ENCODE data around the gene IPMK. TPM values are rescaled to one million over a fixed set of nuclear protein-coding genes. Genes with fewer than 3 reads are reported as not detected.

Gene IPMK
- total and polyA plus RNA-seq, 4 donors, result 2.6 to 16.7 (median 5.0) TPM

DNA sequence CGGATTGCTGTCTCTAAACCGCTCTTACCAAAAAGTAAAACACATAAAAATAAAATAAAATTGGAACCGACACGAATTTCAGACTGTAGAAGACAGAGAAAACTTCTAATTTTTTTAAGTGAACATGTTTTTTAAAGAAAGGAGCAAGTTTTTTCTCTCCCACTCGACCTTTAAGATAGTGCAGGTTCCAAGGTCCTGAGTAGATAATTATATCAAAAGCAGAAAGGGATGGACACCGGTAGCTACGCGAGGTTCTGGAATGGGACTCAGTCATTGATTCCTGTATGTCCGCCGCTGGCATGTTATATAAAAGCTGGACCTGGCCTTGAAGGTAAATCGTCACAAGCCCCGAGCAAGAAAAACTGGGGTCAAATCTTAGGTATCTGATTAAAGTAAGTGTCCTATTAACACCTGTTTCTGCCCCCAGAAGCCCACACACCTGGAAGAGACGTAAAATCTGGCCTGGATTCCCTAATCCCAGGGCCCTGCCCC lies 806 bp upstream of the IPMK start:
- TF ChIP-seq CTCF (IDR thresholded peaks at IDR 0.05; ENCODE audit: control extremely low read depth, extremely low read depth), result no peak
- H3K9ac ChIP-seq (ENCODE audit: insufficient read depth in 1 of 2, low read length in 2 of 2), result peak overlapping the region; percentile 63 to 83
- H3K9me3 ChIP-seq (ENCODE audit: control insufficient read depth in 4 of 4, insufficient read depth in 3 of 4, low read length in 3 of 4), result peaks cover 0 to 2% (median 0%) of the 10 kb centered on the region in 4 donors
- DNase-seq (no peak), ATAC-seq (ENCODE audit: insufficient read depth, low FRiP score) (no peak)
- H3K36me3 ChIP-seq (ENCODE audit: control insufficient read depth in 4 of 4, insufficient read depth in 4 of 4, low read length in 4 of 4), result no peaks in the 10 kb centered on the region
- peak overlapping the region; percentile 82 to 100 for H3K27ac ChIP-seq (ENCODE audit: low read depth in 1 of 2, low read length in 1 of 2)
- peaks cover 0 to 35% (median 0%) of the 10 kb centered on the region in 5 donors for H3K4me1 ChIP-seq (ENCODE audit: control insufficient read depth in 5 of 5, insufficient read depth in 5 of 5, low read length in 5 of 5)
- 0% methylated on average over 13 of the region's 13 CpGs for WGBS, 2 donors
- no peaks in the 10 kb centered on the region for H3K27me3 ChIP-seq (ENCODE audit: control insufficient read depth in 3 of 3, insufficient read depth in 3 of 3, low read length in 2 of 3)
- peak overlapping the region; percentile 81 for H3K4me3 ChIP-seq

DNA sequence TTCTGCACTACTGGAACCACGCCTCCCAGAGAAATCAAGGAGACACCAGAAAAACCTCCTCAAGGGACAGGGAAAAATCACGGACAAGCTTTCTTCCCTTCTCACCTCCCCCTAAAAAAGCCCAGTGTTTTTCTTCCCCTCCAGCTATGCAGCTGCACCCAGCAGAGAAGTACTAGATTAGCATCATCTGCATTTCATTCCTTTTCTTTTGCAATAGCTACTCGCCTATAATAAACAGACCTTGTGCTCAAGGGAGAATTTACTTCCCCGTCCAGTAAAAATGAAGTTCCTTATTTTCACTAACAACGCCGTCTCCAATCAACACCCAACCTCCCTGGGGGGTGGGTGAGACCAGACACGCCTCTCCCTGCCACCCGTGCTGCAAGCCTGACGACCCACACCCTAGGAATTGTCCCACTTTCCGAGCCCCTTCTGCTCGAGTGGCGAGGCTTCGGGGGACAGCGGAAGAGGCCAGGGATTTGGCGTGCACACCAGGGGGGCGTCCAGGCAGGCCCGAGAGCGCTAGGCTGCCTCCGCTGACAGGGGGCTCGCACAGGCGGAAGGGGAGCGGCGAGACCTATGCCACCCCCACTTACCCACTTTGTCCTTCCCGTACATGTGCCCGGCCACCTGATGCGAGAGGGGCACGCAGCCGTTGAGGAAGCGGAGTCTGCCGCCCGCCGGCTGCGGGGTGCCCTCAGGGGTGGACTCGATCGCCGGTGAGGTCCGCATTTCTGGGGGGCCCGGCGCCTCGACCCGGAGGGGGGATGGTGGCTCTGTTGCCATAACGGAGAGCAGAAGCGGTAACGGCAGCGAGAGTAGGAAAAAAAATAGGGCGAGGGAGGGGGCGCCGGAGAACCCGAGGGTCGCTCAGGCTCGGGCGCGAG lies 625 bp downstream of the IPMK start:
- no peaks in the 10 kb centered on the region for H3K36me3 ChIP-seq (ENCODE audit: control insufficient read depth in 4 of 4, insufficient read depth in 4 of 4, low read length in 4 of 4)
- WGBS, 2 donors, result 0 to 1% methylated on average over 43 to 53 of the region's 53 CpGs
- H3K9me3 ChIP-seq (ENCODE audit: control insufficient read depth in 4 of 4, insufficient read depth in 3 of 4, low read length in 3 of 4), result peaks cover 0 to 2% (median 0%) of the 10 kb centered on the region in 4 donors
- peak overlapping the region; percentile 81 for H3K4me3 ChIP-seq
- H3K27me3 ChIP-seq (ENCODE audit: control insufficient read depth in 3 of 3, insufficient read depth in 3 of 3, low read length in 2 of 3), result no peaks in the 10 kb centered on the region
- ATAC-seq (ENCODE audit: insufficient read depth, low FRiP score) (peak; percentile 3), DNase-seq (peak; percentile 76 to 84 (median 82))
- H3K4me1 ChIP-seq (ENCODE audit: control insufficient read depth in 5 of 5, insufficient read depth in 5 of 5, low read length in 5 of 5), result peaks cover 0 to 35% (median 0%) of the 10 kb centered on the region in 5 donors
- no peak for TF ChIP-seq CTCF (IDR thresholded peaks at IDR 0.05; ENCODE audit: control extremely low read depth, extremely low read depth)
- peak overlapping the region; percentile 94 to 100 for H3K27ac ChIP-seq (ENCODE audit: low read depth in 1 of 2, low read length in 1 of 2)
- peak overlapping the region; percentile 56 to 77 for H3K9ac ChIP-seq (ENCODE audit: insufficient read depth in 1 of 2, low read length in 2 of 2)

GRCh38 chr10:58266003-58266825 lies 1.5 kb downstream of the IPMK start:
- Histone ChIP-seq H3K9me3 (ENCODE audit: control insufficient read depth in 4 of 4, insufficient read depth in 3 of 4, low read length in 3 of 4) (peaks cover 0 to 2% (median 0%) of the 10 kb centered on the region in 4 donors), H3K36me3 (ENCODE audit: control insufficient read depth in 4 of 4, insufficient read depth in 4 of 4, low read length in 4 of 4) (no peaks in the 10 kb centered on the region), H3K4me1 (ENCODE audit: control insufficient read depth in 5 of 5, insufficient read depth in 5 of 5, low read length in 5 of 5) (peaks cover 0 to 35% (median 0%) of the 10 kb centered on the region in 5 donors), H3K9ac (ENCODE audit: insufficient read depth in 1 of 2, low read length in 2 of 2) (peak overlapping the region; percentile 58 to 77), H3K27me3 (ENCODE audit: control insufficient read depth in 3 of 3, insufficient read depth in 3 of 3, low read length in 2 of 3) (no peaks in the 10 kb centered on the region), H3K4me3 (peak overlapping the region; percentile 81), H3K27ac (ENCODE audit: low read depth in 1 of 2, low read length in 1 of 2) (peak overlapping the region; percentile 94 to 100)
- peak; percentile 23 to 77 (median 74) for DNase-seq
- WGBS, 2 donors, result 5% methylated on average over 14 of the region's 14 CpGs
- TF ChIP-seq CTCF (IDR thresholded peaks at IDR 0.05; ENCODE audit: control extremely low read depth, extremely low read depth), result no peak
- no peak for ATAC-seq (ENCODE audit: insufficient read depth, low FRiP score)
